ENCODE results near the gene CYP27C1. TPM values are rescaled to one million over a fixed set of nuclear protein-coding genes. Genes with fewer than 3 reads are reported as not detected.

The CYP27C1 gene
- polyA plus RNA-seq, 1 donor from 2014 or later = 0.84 TPM

GRCh38 chr2:127197475-127198385, 22.4 kb downstream of the CYP27C1 start:
- no peaks in the 10 kb centered on the region for H3F3A ChIP-seq (ENCODE audit: insufficient read depth, low read length, poor library complexity, severe bottlenecking)
- no peak overlapping the region for H3K4me3 ChIP-seq (ENCODE audit: low read length)
- H3K9me3 ChIP-seq (ENCODE audit: low read length) = no peaks in the 10 kb centered on the region
- H3K9ac ChIP-seq (ENCODE audit: low read length) = no peak overlapping the region
- no peak overlapping the region for H3K27ac ChIP-seq (ENCODE audit: low read length)
- H4K20me1 ChIP-seq (ENCODE audit: insufficient read depth) = no peaks in the 10 kb centered on the region
- H3K27me3 ChIP-seq (ENCODE audit: insufficient read depth, low read depth, low read length) = no peaks in the 10 kb centered on the region
- no peaks in the 10 kb centered on the region for H3K9me2 ChIP-seq (ENCODE audit: insufficient read depth, low read length)
- H2AFZ ChIP-seq (ENCODE audit: low read depth, low read length) = no peak overlapping the region
- H3K79me2 ChIP-seq (replicated peaks; ENCODE audit: insufficient read depth, low read length) = no peaks in the 10 kb centered on the region
- no peaks in the 10 kb centered on the region for H3K36me3 ChIP-seq (ENCODE audit: insufficient read depth, low read length)
- no peak for TF ChIP-seq REST (IDR thresholded peaks at IDR 0.05; ENCODE audit: borderline replicate concordance)
- TF ChIP-seq SMC3 (conservative IDR thresholded peaks at IDR 0.05; ENCODE audit: poor library complexity) = no peak
- TF ChIP-seq MXI1 (conservative IDR thresholded peaks at IDR 0.05; ENCODE audit: poor library complexity, severe bottlenecking) = no peak
- TF ChIP-seq TAF1 (IDR thresholded peaks at IDR 0.05; ENCODE audit: low read depth) = no peak
- TF ChIP-seq EZH2 (IDR thresholded peaks at IDR 0.05; ENCODE audit: borderline replicate concordance, insufficient read depth, low read length, poor library complexity, severe bottlenecking) = no peak
- no peak for TF ChIP-seq POLR2AphosphoS5 (IDR thresholded peaks at IDR 0.05)
- H3K4me2 ChIP-seq (ENCODE audit: low read length) = no peak overlapping the region

- TF ChIP-seq CTCF (IDR thresholded peaks at IDR 0.05; ENCODE audit: poor library complexity, severe bottlenecking) (no peak), EP300 (conservative IDR thresholded peaks at IDR 0.05; ENCODE audit: poor library complexity, severe bottlenecking) (no peak), EZH2 (IDR thresholded peaks at IDR 0.05; ENCODE audit: borderline replicate concordance, insufficient read depth, low read length, poor library complexity, severe bottlenecking) (no peak)
- Histone ChIP-seq H3K9me2 (ENCODE audit: insufficient read depth, low read length) (no peaks in the 10 kb centered on the region), H3K27ac (ENCODE audit: low read length) (no peak overlapping the region), H4K20me1 (ENCODE audit: insufficient read depth) (no peaks in the 10 kb centered on the region), H3K9me3 (ENCODE audit: low read length) (no peaks in the 10 kb centered on the region), H3K79me2 (replicated peaks; ENCODE audit: insufficient read depth, low read length) (no peaks in the 10 kb centered on the region), H3K9ac (ENCODE audit: low read length) (no peak overlapping the region), H2AFZ (ENCODE audit: low read depth, low read length) (no peak overlapping the region), H3K36me3 (ENCODE audit: insufficient read depth, low read length) (no peaks in the 10 kb centered on the region), H3K4me2 (ENCODE audit: low read length) (no peak overlapping the region), H3K4me3 (ENCODE audit: low read length) (no peak overlapping the region), H3K27me3 (ENCODE audit: insufficient read depth, low read depth, low read length) (no peaks in the 10 kb centered on the region), H3F3A (ENCODE audit: insufficient read depth, low read length, poor library complexity, severe bottlenecking) (no peaks in the 10 kb centered on the region)
Measured at GRCh38 chr2:127196998-127197397, 23.1 kb downstream of the CYP27C1 start.

All from neural cell (in vitro differentiated cells).